Lung (tissue), 12 donors: ENCODE results near the gene SMIM36. TPM values are rescaled to one million over a fixed set of nuclear protein-coding genes. Genes with fewer than 3 reads are reported as not detected.
"Not testable (repeated sequence)": the region's sequence is repeated elsewhere in the genome, so short reads cannot be mapped to it uniquely, and the experiment has no call there.

ENCODE experiments used
- ATAC-seq: fragments of 200-7000 bp; cut with Tn5 transposase; one replicate; pipeline ENCODE4 v1.9.1; 2020; ENCODE audit warnings: moderate number of reproducible peaks; ENCODE audit not compliant: insufficient read depth, low FRiP score
- DNase-seq, 3 donors: peaks; one replicate each; pipeline ENCODE4 v3.0.0-alpha.2; 2013 to 2017
- H3K27ac ChIP-seq, 2 donors: one replicate each; pipeline ENCODE4 v1.5.1; 2013; ENCODE audit warnings: mild to moderate bottlenecking in 2 of 2, moderate library complexity in 2 of 2, control low read depth in 1 of 2, inconsistent platforms in 1 of 2, low read depth in 1 of 2, low read length in 1 of 2
- H3K27me3 ChIP-seq, 3 donors: one replicate each; pipeline ENCODE4 v1.5.1; 2013; ENCODE audit warnings: low read length in 2 of 3; ENCODE audit not compliant: control insufficient read depth in 3 of 3, insufficient read depth in 3 of 3
- H3K36me3 ChIP-seq, 4 donors: one replicate each; pipeline ENCODE4 v1.5.1; 2013; ENCODE audit warnings: low read length in 4 of 4, mild to moderate bottlenecking in 1 of 4, moderate library complexity in 1 of 4; ENCODE audit not compliant: control insufficient read depth in 4 of 4, insufficient read depth in 4 of 4
- H3K4me1 ChIP-seq, 5 donors: one replicate each; pipeline ENCODE4 v1.5.1; 2013; ENCODE audit warnings: low read length in 5 of 5, mild to moderate bottlenecking in 2 of 5, moderate library complexity in 1 of 5; ENCODE audit not compliant: control insufficient read depth in 5 of 5, insufficient read depth in 5 of 5
- H3K4me3 ChIP-seq: one replicate; pipeline ENCODE4 v1.5.1; 2013; ENCODE audit warnings: mild to moderate bottlenecking, control low read depth, moderate library complexity
- H3K9ac ChIP-seq, 2 donors: one replicate each; pipeline ENCODE4 v1.5.1; 2013; ENCODE audit warnings: low read length in 2 of 2, control low read depth in 1 of 2; ENCODE audit not compliant: insufficient read depth in 1 of 2
- H3K9me3 ChIP-seq, 4 donors: one replicate each; pipeline ENCODE4 v1.5.1; 2013; ENCODE audit warnings: low read length in 3 of 4, mild to moderate bottlenecking in 1 of 4, moderate library complexity in 1 of 4; ENCODE audit not compliant: control insufficient read depth in 4 of 4, insufficient read depth in 3 of 4
- CTCF ChIP-seq: IDR thresholded peaks from 2 replicates; pipeline ENCODE4 v1.5.1; 2012; ENCODE audit warnings: mild to moderate bottlenecking; ENCODE audit errors: control extremely low read depth, extremely low read depth
- WGBS, 2 donors: extraction: QIAGEN DNeasy Blood & Tissue Kit; methylation state at CpG; one replicate each; pipeline ENCODE4 v1.1.7; 2013; 5-methylcytosine and 5-hydroxymethylcytosine counted together
- polyA plus RNA-seq, 2 donors: library from polyadenylated mRNA; stranded (reverse); fragments of 200-250 nt; gene quantifications; one replicate each; pipeline ENCODE4 v1.2.1, GENCODE V29; 2013
- total RNA-seq, 2 donors: library from RNA; depleted of rRNA in 1 of 2; stranded (reverse); fragments of >200 nt in 1 of 2; gene quantifications; one replicate each; pipeline ENCODE4 v1.2.1, GENCODE V29; 2014 to 2021
- donor health status: control.
- donor health status: control.
- donor health status: Bipolar disorder and iron deficiency.
- donor health status: healthy.
- donor health status: DM: yes; HTN: yes; CAD: no.

The SMIM36 gene
- total and polyA plus RNA-seq, 4 donors: not detected

GRCh38 chr17:55524440-55525220 is 13.4 kb upstream of the SMIM36 start:
- WGBS, 2 donors: 70 to 79% methylated on average over 4 of the region's 4 CpGs

GRCh38 chr17:55523032-55523431 is 11.8 kb upstream of the SMIM36 start:
- not testable (repeated sequence) for H3K27me3 ChIP-seq, H3K9ac ChIP-seq, H3K36me3 ChIP-seq, H3K4me1 ChIP-seq, H3K9me3 ChIP-seq, DNase-seq, H3K27ac ChIP-seq, H3K4me3 ChIP-seq, ATAC-seq
- 94 to 96% methylated on average over 4 of the region's 4 CpGs for WGBS, 2 donors

More at GRCh38 chr17:55524440-55525220, 13.4 kb upstream of the SMIM36 start:
- Histone ChIP-seq H3K36me3 (no peaks in the 10 kb centered on the region), H3K9ac (no peak overlapping the region), H3K4me1 (no peaks in the 10 kb centered on the region), H3K4me3 (no peak overlapping the region), H3K27me3 (no peaks in the 10 kb centered on the region), H3K27ac (no peak overlapping the region), H3K9me3 (no peaks in the 10 kb centered on the region)
- ATAC-seq (no peak), DNase-seq (no peak)
- TF ChIP-seq CTCF: no peak

GRCh38 chr17:55521186-55521585 is 9.9 kb upstream of the SMIM36 start:
- no peak overlapping the region for H3K4me3 ChIP-seq
- H3K9ac ChIP-seq: no peak overlapping the region
- DNase-seq (no peak), ATAC-seq (no peak)
- no peak for TF ChIP-seq CTCF
- no peak overlapping the region for H3K27ac ChIP-seq
- no peaks in the 10 kb centered on the region for H3K27me3 ChIP-seq
- H3K9me3 ChIP-seq: no peaks in the 10 kb centered on the region
- H3K4me1 ChIP-seq: no peaks in the 10 kb centered on the region
- H3K36me3 ChIP-seq: no peaks in the 10 kb centered on the region

- no peak for TF ChIP-seq CTCF
- Histone ChIP-seq H3K9me3 (no peaks in the 10 kb centered on the region), H3K9ac (no peak overlapping the region), H3K4me3 (no peak overlapping the region), H3K36me3 (no peaks in the 10 kb centered on the region), H3K27me3 (no peaks in the 10 kb centered on the region), H3K27ac (no peak overlapping the region), H3K4me1 (no peaks in the 10 kb centered on the region)
- no peak for DNase-seq
- ATAC-seq: no peak
- 90 to 94% methylated on average over 5 of the region's 5 CpGs for WGBS, 2 donors
Measured at GRCh38 chr17:55520402-55520801, 9.2 kb upstream of the SMIM36 start.
